Heart left ventricle (tissue), 16 donors: ENCODE data around the gene KRT2. TPM values are rescaled to one million over a fixed set of nuclear protein-coding genes. Genes with fewer than 3 reads are reported as not detected.

Experiments
- ATAC-seq, 4 donors: fragments of 200-7000 bp; cut with Tn5 transposase; one replicate each; pipeline ENCODE4 v1.9.1; 2020 to 2022; ENCODE audit warnings: moderate library complexity in 4 of 4, mild to moderate bottlenecking in 3 of 4, moderate number of reproducible peaks in 1 of 4
- DNase-seq, 5 donors: peaks; one replicate each; pipeline ENCODE4 v3.0.0-alpha.2; 2020
- H3K27ac ChIP-seq, 12 donors: fragments of 200-600 bp; sonication (generic) in 4 of 12; one replicate each; pipeline versions ENCODE4 v1.5.0 to v1.8.0; 2016 to 2022; ENCODE audit warnings: mild to moderate bottlenecking in 2 of 12
- H3K27me3 ChIP-seq, 9 donors: fragments of 200-600 bp; sonication (generic) in 2 of 9; one replicate each; pipeline versions ENCODE4 v1.5.1 to v1.8.0; 2016 to 2022; ENCODE audit warnings: mild to moderate bottlenecking in 3 of 9
- H3K36me3 ChIP-seq, 9 donors: fragments of 200-600 bp; sonication (generic) in 2 of 9; one replicate each; pipeline versions ENCODE4 v1.5.0 to v1.8.0; 2018 to 2022; ENCODE audit warnings: mild to moderate bottlenecking in 2 of 9
- H3K4me1 ChIP-seq, 12 donors: fragments of 200-600 bp; sonication (generic) in 4 of 12; one replicate each; pipeline versions ENCODE4 v1.5.0 to v1.8.0; 2016 to 2022; ENCODE audit warnings: mild to moderate bottlenecking in 3 of 12
- H3K4me3 ChIP-seq, 12 donors: fragments of 200-600 bp; sonication (generic) in 4 of 12; one replicate each; pipeline versions ENCODE4 v1.5.0 to v1.8.0; 2017 to 2022; ENCODE audit warnings: mild to moderate bottlenecking in 9 of 12, moderate library complexity in 4 of 12
- H3K9me3 ChIP-seq, 12 donors: fragments of 200-600 bp; sonication (generic) in 4 of 12; one replicate each; pipeline versions ENCODE4 v1.5.0 to v1.8.0; 2016 to 2022; ENCODE audit warnings: mild to moderate bottlenecking in 1 of 12
- POLR2A ChIP-seq, 2 donors: fragments of 450-650 bp; IDR thresholded peaks; one replicate each; pipeline ENCODE4 v1.6.1; 2017; ENCODE audit warnings: antibody characterized with exemption in 2 of 2, mild to moderate bottlenecking in 2 of 2, moderate library complexity in 2 of 2
- WGBS, 4 donors: extraction: QIAGEN DNeasy Blood & Tissue Kit in 2 of 4; methylation state at CpG; one replicate each; pipeline versions ENCODE4 v1.1.5 to v1.1.7; 2013 to 2018; 5-methylcytosine and 5-hydroxymethylcytosine counted together
- intact Hi-C, 10 donors: fragments of 100-400 bp; cut with DNase I; formaldehyde crosslinking; loops; one replicate each; pipeline versions ENCODE4 v1.11.1 to v1.14.2; 2022
- polyA plus RNA-seq, 2 donors: library from polyadenylated mRNA; stranded (reverse); fragments of 200-250 nt; gene quantifications; one replicate each; pipeline ENCODE4 v1.2.3, GENCODE V29; 2013
- total RNA-seq, 9 donors: library from RNA; depleted of rRNA in 2 of 9; stranded (reverse); fragments of >200 nt in 2 of 9; fragmentation: NEBNext Ultra II Directional in 3 of 9; extraction: Animal tissue kit (Norgen Biotek cat#: 25700) in 3 of 9; gene quantifications; one replicate each; pipeline versions ENCODE4 v1.1.0 to v1.2.4, GENCODE V29; 2016 to 2023
- TF ChIP-seq, protein P1 (sequence below), 12 donors: fragments of 200-600 bp; sonication (generic) in 4 of 12; IDR thresholded peaks; one replicate each; pipeline versions ENCODE4 v1.5.0 to v1.8.0; 2018 to 2022; ENCODE audit warnings: antibody characterized with exemption in 12 of 12, mild to moderate bottlenecking in 5 of 12
- donor health status: ischemic (EF 13 %, LVEDD 7.1; RV severe dilation, severe dysfunction).
- donor health status: healthy with polysubstance abuse.
- donor health status: DM: no; HTN: yes; CAD: no.
- donor health status: DM: no; HTN: no; CAD: no.
- donor health status: ischemic (EF 25% LVEDD 6.9; RV normal size, moderate dysfunction).
- donor health status: ischemic (EF 25% LVEDD 5.7; RV mildly dilated, moderate dysfunction).
- donor health status: healthy.
- donor health status: DM: yes; HTN: yes; CAD: no.
- donor health status: ischemic (EF 35%, LVEDD 5.7; RV mildly dilated, moderate dysfunction).
- donor health status: nonischemic (EF 11% LVEDD 7.7; RV severe dilation, severe dysfunction).
- donor health status: DM: yes; HTN: yes; CAD: no.
- donor health status: PGD.
- donor health status: ischemic (EF 29% LVEDD 5.4; RV normal size, mild dysfunction).
- donor health status: nonischemic (EF 23%, LVEDD 6.1; RV moderate dilation, normal function).

The KRT2 gene
- total and polyA plus RNA-seq, 11 donors: not detected

DNA sequence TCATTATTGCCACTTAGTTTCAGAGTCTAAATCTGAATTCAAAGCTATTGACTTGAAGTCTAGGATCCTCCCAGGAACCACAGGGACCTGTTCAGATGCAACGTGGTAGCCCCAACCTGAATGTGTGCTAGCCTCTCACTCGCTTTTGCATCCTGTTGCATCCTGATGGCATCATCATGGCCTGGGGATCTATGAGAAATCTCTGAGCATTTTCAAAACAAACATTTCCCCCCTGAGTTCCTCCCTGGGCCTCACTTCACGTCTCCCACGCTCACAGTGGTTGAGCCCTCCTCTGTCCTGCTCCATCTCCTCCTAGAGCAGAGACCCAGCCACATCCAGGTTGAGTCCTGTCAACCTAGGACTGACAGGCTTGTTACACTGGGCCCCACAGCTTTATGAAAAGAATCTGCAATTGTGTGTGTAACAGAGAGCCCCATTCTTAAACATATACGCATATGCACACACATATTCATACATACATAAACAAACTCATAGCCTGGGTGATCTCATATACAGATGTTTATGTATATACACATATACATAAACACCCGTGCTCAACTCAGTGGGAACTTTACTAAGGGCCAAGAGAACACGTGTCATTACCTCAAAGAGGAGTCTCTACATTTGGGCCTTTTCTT lies 45.3 kb downstream of the KRT2 start:
- WGBS, 4 donors: 75 to 85% (median 82%) methylated on average over 7 of the region's 7 CpGs
- Histone ChIP-seq H3K9me3 (no peaks in the 10 kb centered on the region), H3K4me3 (no peak overlapping the region), H3K27me3 (peaks cover 4 to 66% (median 20%) of the 10 kb centered on the region in 9 donors), H3K27ac (no peak overlapping the region), H3K4me1 (no peaks in the 10 kb centered on the region), H3K36me3 (no peaks in the 10 kb centered on the region)
- intact Hi-C loops: no loop called here
- TF ChIP-seq POLR2A (IDR thresholded peaks at IDR 0.05): no peak
- TF ChIP-seq, protein P1, sequence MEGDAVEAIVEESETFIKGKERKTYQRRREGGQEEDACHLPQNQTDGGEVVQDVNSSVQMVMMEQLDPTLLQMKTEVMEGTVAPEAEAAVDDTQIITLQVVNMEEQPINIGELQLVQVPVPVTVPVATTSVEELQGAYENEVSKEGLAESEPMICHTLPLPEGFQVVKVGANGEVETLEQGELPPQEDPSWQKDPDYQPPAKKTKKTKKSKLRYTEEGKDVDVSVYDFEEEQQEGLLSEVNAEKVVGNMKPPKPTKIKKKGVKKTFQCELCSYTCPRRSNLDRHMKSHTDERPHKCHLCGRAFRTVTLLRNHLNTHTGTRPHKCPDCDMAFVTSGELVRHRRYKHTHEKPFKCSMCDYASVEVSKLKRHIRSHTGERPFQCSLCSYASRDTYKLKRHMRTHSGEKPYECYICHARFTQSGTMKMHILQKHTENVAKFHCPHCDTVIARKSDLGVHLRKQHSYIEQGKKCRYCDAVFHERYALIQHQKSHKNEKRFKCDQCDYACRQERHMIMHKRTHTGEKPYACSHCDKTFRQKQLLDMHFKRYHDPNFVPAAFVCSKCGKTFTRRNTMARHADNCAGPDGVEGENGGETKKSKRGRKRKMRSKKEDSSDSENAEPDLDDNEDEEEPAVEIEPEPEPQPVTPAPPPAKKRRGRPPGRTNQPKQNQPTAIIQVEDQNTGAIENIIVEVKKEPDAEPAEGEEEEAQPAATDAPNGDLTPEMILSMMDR (IDR thresholded peaks at IDR 0.05): no peak
- ATAC-seq (no peak), DNase-seq (no peak)

DNA sequence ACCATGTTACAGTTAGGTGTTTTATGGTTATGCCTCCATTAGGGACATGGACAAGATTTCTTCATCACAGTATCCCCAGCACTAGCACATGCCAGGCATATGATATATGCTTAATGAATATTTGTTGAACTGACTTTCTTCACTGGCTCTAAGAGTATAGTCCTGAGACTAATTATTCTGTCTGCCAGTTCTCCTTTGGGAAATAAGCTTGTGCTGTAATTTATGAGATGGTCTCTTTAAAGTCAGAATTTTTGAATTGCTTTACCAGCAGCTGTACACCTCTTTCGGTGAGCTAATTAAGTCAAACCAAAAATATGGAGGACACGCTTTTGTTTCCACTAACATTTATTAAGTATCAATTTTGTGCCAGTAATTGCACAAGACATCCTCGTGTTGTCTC lies 45.9 kb downstream of the KRT2 start:
- WGBS, 4 donors: 66 to 82% (median 75%) methylated on average over 3 of the region's 3 CpGs
- intact Hi-C loops: no loop called here
- peaks cover 7 to 67% (median 26%) of the 10 kb centered on the region in 9 donors for H3K27me3 ChIP-seq

DNA sequence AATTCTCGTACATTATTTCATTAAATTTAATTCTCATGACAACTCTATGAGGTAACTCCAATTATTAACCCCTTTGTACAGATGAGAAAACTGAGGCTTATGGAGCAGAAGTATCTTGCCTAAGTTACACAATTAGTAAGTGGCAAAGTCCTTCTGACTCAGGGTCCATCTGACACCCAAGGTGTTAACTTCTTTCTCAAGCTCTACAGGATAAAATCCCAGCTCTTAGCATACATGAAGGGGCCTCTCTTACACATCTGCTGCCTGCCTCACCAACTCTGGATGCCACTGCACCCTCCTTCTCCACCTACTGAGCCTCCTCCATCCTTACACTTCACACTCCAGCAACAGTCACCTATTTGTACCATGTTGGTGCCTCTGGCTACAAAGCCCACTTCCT lies 46.5 kb downstream of the KRT2 start:
- Histone ChIP-seq H3K27ac (no peak overlapping the region), H3K4me3 (no peak overlapping the region), H3K27me3 (peaks cover 12 to 67% (median 29%) of the 10 kb centered on the region in 9 donors), H3K4me1 (no peaks in the 10 kb centered on the region), H3K36me3 (no peaks in the 10 kb centered on the region), H3K9me3 (no peaks in the 10 kb centered on the region)
- intact Hi-C loops: no loop called here
- ATAC-seq: no peak
- TF ChIP-seq, protein P1 (IDR thresholded peaks at IDR 0.05): no peak
- no peak for TF ChIP-seq POLR2A (IDR thresholded peaks at IDR 0.05)
- peak in 1 of 5 donors; percentile 2 for DNase-seq
- 86 to 90% (median 88%) methylated on average over 1 of the region's 1 CpG for WGBS, 4 donors

More for the DNA sequence above, 45.9 kb downstream of the KRT2 start:
- Histone ChIP-seq H3K36me3 (no peaks in the 10 kb centered on the region), H3K27ac (no peak overlapping the region), H3K4me3 (no peak overlapping the region), H3K9me3 (no peaks in the 10 kb centered on the region), H3K4me1 (no peaks in the 10 kb centered on the region)
- TF ChIP-seq POLR2A (IDR thresholded peaks at IDR 0.05): no peak
- TF ChIP-seq, protein P1 (IDR thresholded peaks at IDR 0.05): no peak
- ATAC-seq (no peak), DNase-seq (no peak)

DNA sequence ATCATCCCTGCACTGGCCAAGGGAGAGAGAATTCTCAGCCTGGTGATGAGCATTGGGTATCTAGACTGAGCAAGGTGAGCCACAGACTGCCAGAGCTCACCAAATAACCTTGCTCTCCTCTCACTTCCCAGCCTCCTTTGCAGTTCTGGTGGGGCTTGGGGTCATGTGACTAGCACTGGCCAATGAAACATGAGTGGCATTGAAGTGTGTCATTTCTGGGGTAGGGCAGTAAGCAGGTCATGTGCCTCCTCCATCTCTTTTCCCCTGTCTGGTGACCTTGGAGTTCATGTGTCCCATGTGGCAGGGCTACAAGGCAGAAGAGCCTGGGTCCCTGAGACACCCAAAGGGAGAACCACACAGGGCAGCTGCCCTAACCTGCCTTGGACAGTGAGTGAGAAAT lies 47.2 kb downstream of the KRT2 start:
- H3K4me1 ChIP-seq: no peaks in the 10 kb centered on the region
- H3K36me3 ChIP-seq: no peaks in the 10 kb centered on the region
- ATAC-seq (no peak), DNase-seq (no peak)
- H3K27ac ChIP-seq: no peak overlapping the region
- H3K4me3 ChIP-seq: no peak overlapping the region
- H3K27me3 ChIP-seq: peaks cover 12 to 70% (median 34%) of the 10 kb centered on the region in 9 donors
- no peak for TF ChIP-seq POLR2A (IDR thresholded peaks at IDR 0.05)
- TF ChIP-seq, protein P1 (IDR thresholded peaks at IDR 0.05): no peak
- intact Hi-C loops: no loop called here
- H3K9me3 ChIP-seq: no peaks in the 10 kb centered on the region
